Stimulated activated CD8-positive, alpha-beta memory T cell treated with anti-CD3 and anti-CD28 coated beads, Interleukin-12 subunit alpha, Interleukin-12 subunit beta, amount 100 ng/mL, for 4 hours (primary cell): ENCODE data around the gene CAB39.
A peak's percentile ranks its signal among the peaks of the same experiment; 100 is the strongest.

ENCODE experiments used
- DNase-seq: peaks from one replicate; pipeline ENCODE4 v3.0.0-alpha.2; 2020; ENCODE audit warnings: low read depth

The CAB39 gene

GRCh38 chr2:230821261-230821990, 108.8 kb downstream of the CAB39 start:
- DNase-seq, result no peak

- DNase-seq, result no peak
These were observed 109.4 kb downstream of the CAB39 start for GRCh38 chr2:230821991-230822520.

GRCh38 chr2:230823264-230823964, 110.8 kb downstream of the CAB39 start:
- no peak for DNase-seq

GRCh38 chr2:230824406-230824978, 111.8 kb downstream of the CAB39 start:
- DNase-seq, result peak; percentile 14

GRCh38 chr2:230825354-230825753, 112.7 kb downstream of the CAB39 start:
- no peak for DNase-seq

- no peak for DNase-seq
These were observed 115.2 kb downstream of the CAB39 start for GRCh38 chr2:230827774-230828271.

- no peak for DNase-seq
These were observed 115.8 kb downstream of the CAB39 start for GRCh38 chr2:230828272-230828961.

- DNase-seq, result no peak
These were observed 116.7 kb downstream of the CAB39 start for GRCh38 chr2:230829293-230829692.

GRCh38 chr2:230829959-230830358, 117.3 kb downstream of the CAB39 start:
- DNase-seq, result no peak

GRCh38 chr2:230830428-230830827, 117.8 kb downstream of the CAB39 start:
- DNase-seq, result no peak

GRCh38 chr2:230840301-230840700, 127.7 kb downstream of the CAB39 start:
- DNase-seq, result no peak

- no peak for DNase-seq
These were observed 129.8 kb downstream of the CAB39 start for GRCh38 chr2:230842473-230842872.

GRCh38 chr2:230843132-230843531, 130.5 kb downstream of the CAB39 start:
- no peak for DNase-seq

GRCh38 chr2:230846360-230846759, 133.7 kb downstream of the CAB39 start:
- no peak for DNase-seq

GRCh38 chr2:230847883-230848388, 135.3 kb downstream of the CAB39 start:
- peak; percentile 80 for DNase-seq

- DNase-seq, result peak; percentile 50
These were observed 137.2 kb downstream of the CAB39 start for GRCh38 chr2:230849633-230850357.

GRCh38 chr2:230850358-230850658, 137.7 kb downstream of the CAB39 start:
- DNase-seq, result no peak

GRCh38 chr2:230852113-230852512, 139.5 kb downstream of the CAB39 start:
- DNase-seq, result no peak

- DNase-seq, result no peak
These were observed 149.1 kb downstream of the CAB39 start for GRCh38 chr2:230861552-230862255.

- no peak for DNase-seq
These were observed 149.7 kb downstream of the CAB39 start for GRCh38 chr2:230862292-230862691.

GRCh38 chr2:230863031-230863430, 150.4 kb downstream of the CAB39 start:
- no peak for DNase-seq
